Astrocyte of the cerebellum (primary cell): ENCODE measurements around the gene SLC27A4.

Source experiments
- DNase-seq: peaks from one replicate; pipeline ENCODE4 v3.0.0-alpha.2; 2011; ENCODE audit warnings: low read depth
- H3K4me3 ChIP-seq: 2 replicates; pipeline ENCODE4 v1.5.1; 2011; ENCODE audit warnings: mild to moderate bottlenecking, low read depth, low read length, moderate library complexity
- in situ Hi-C: cut with HindIII; loops from 2 replicates; pipeline ENCODE4 v1.10.0; 2017; ENCODE audit warnings: low sequenced_read_pairs
- TF ChIP-seq, protein P1 (sequence below): IDR thresholded peaks from 2 replicates; pipeline ENCODE4 v1.5.1; 2012; ENCODE audit warnings: low read length, low read depth, moderate library complexity, mild to moderate bottlenecking; ENCODE audit errors: missing control alignments

SLC27A4 gene

GRCh38 chr9:128360826-128361225, 20.5 kb downstream of the SLC27A4 start:
- TF ChIP-seq, protein P1, sequence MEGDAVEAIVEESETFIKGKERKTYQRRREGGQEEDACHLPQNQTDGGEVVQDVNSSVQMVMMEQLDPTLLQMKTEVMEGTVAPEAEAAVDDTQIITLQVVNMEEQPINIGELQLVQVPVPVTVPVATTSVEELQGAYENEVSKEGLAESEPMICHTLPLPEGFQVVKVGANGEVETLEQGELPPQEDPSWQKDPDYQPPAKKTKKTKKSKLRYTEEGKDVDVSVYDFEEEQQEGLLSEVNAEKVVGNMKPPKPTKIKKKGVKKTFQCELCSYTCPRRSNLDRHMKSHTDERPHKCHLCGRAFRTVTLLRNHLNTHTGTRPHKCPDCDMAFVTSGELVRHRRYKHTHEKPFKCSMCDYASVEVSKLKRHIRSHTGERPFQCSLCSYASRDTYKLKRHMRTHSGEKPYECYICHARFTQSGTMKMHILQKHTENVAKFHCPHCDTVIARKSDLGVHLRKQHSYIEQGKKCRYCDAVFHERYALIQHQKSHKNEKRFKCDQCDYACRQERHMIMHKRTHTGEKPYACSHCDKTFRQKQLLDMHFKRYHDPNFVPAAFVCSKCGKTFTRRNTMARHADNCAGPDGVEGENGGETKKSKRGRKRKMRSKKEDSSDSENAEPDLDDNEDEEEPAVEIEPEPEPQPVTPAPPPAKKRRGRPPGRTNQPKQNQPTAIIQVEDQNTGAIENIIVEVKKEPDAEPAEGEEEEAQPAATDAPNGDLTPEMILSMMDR, result no peak
- no peak overlapping the region for H3K4me3 ChIP-seq
- in situ Hi-C loops, result no loop called here
- no peak for DNase-seq

DNA sequence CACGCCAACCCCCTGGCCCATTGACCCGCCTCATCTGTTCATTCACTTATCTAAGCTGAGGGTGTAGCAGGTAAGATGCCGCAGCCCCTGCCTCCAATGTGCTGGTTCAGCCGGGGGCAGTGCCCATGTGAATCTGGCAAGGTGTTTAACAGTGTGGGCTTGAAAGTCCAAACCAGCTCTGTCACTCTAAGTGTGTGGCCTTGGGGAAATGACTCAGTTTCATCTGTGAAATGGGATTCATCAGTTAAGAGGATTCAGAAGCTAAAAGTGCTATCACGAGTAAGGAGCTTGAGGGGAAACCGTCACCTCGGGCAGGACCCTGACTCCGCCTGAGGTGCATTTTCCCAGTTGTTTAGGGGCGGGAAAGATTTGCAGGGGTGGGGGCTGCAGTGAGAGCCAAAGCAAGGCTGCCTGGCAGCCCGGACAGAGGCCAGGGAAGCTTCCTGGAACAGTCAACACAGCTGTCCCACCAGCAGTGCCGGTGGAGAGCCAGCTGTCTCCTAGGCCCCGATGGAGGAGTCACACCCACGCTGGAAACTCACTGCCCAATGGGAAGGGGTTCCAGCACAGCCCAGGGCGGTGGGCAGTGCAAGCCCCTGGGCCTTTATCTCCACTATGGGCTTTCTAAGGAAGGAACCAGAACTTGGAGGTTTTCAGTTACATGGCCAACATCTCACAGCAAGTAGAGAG, 21.1 kb downstream of the SLC27A4 start:
- in situ Hi-C loops, result no loop called here
- DNase-seq, result no peak
- TF ChIP-seq, protein P1, result no peak
- H3K4me3 ChIP-seq, result no peak overlapping the region

- in situ Hi-C loops, result no loop called here
- peak overlapping the region; percentile 38 for H3K4me3 ChIP-seq
- TF ChIP-seq, protein P1, result peak; percentile 85
- peak; percentile 63 for DNase-seq
Measured at GRCh38 chr9:128361986-128362646, 21.8 kb downstream of the SLC27A4 start.

DNA sequence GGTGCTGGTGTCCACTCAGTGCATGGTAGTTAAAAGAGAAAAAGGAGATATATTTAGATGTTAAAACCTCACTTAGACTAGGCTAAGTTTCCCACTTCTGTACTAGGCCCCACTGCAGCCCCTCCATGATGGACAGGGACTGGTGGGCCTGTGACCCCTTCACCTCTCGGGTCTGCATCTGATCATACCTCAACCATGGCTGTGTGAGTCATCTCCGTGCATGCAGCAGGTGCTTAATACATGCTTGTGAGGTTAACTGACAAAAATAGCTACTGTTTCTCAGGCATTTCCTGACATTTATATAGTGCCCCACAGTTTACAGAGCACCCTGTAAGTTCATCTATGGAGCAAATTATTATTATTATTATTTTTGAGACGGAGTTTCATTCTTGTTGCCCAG, 22.4 kb downstream of the SLC27A4 start:
- no peak for DNase-seq
- in situ Hi-C loops, result no loop called here
- TF ChIP-seq, protein P1, result no peak
- H3K4me3 ChIP-seq, result no peak overlapping the region

GRCh38 chr9:128365525-128365924, 25.2 kb downstream of the SLC27A4 start:
- TF ChIP-seq, protein P1, result no peak
- in situ Hi-C loops, result no loop called here
- no peak for DNase-seq
- H3K4me3 ChIP-seq, result no peak overlapping the region

GRCh38 chr9:128369024-128369706, 28.8 kb downstream of the SLC27A4 start:
- no peak overlapping the region for H3K4me3 ChIP-seq
- in situ Hi-C loops, result no loop called here
- DNase-seq, result no peak
- TF ChIP-seq, protein P1, result no peak
